HG02943 (cell line): ENCODE data around the gene ASB2.

Experiments
- ATAC-seq: cut with Tn5 transposase; IDR thresholded peaks from one replicate; pipeline ENCODE4 v1.9.1; 2021; ENCODE audit warnings: mild to moderate bottlenecking, low read depth, moderate library complexity; ENCODE audit not compliant: unreplicated experiment

The ASB2 gene

GRCh38 chr14:93951635-93952540, 24.5 kb downstream of the ASB2 start:
- no peak for ATAC-seq

- ATAC-seq: no peak
These were observed 25.3 kb downstream of the ASB2 start for GRCh38 chr14:93950948-93951634.

GRCh38 chr14:93949511-93950075, 26.8 kb downstream of the ASB2 start:
- no peak for ATAC-seq

GRCh38 chr14:93947282-93947681, 29.1 kb downstream of the ASB2 start:
- no peak for ATAC-seq

- no peak for ATAC-seq
These were observed 29.8 kb downstream of the ASB2 start for GRCh38 chr14:93946541-93947090.

- ATAC-seq: no peak
These were observed 30.3 kb downstream of the ASB2 start for GRCh38 chr14:93946104-93946503.

GRCh38 chr14:93945070-93945399, 31.3 kb downstream of the ASB2 start:
- ATAC-seq: no peak

GRCh38 chr14:93944348-93945069, 31.9 kb downstream of the ASB2 start:
- no peak for ATAC-seq

- no peak for ATAC-seq
These were observed 32.4 kb downstream of the ASB2 start for GRCh38 chr14:93943930-93944329.

GRCh38 chr14:93943052-93943451, 33.3 kb downstream of the ASB2 start:
- no peak for ATAC-seq

GRCh38 chr14:93941293-93941910, 35.0 kb downstream of the ASB2 start:
- no peak for ATAC-seq

- ATAC-seq: no peak
These were observed 35.9 kb downstream of the ASB2 start for GRCh38 chr14:93940437-93940836.

GRCh38 chr14:93939304-93940229, 36.8 kb downstream of the ASB2 start:
- ATAC-seq: peak; percentile 86

- ATAC-seq: no peak
These were observed 37.5 kb downstream of the ASB2 start for GRCh38 chr14:93938751-93939303.

GRCh38 chr14:93937519-93937918, 38.9 kb downstream of the ASB2 start:
- ATAC-seq: no peak

GRCh38 chr14:93936926-93937325, 39.4 kb downstream of the ASB2 start:
- no peak for ATAC-seq

- ATAC-seq: no peak
These were observed 40.1 kb downstream of the ASB2 start for GRCh38 chr14:93936245-93936644.

- no peak for ATAC-seq
These were observed 41.2 kb downstream of the ASB2 start for GRCh38 chr14:93935213-93935612.

GRCh38 chr14:93932642-93933041, 43.7 kb downstream of the ASB2 start:
- no peak for ATAC-seq
